Measurements from ENCODE around the gene CIROP. TPM values are rescaled to one million over a fixed set of nuclear protein-coding genes. Genes with fewer than 3 reads are reported as not detected.
A peak's percentile ranks its signal among the peaks of the same experiment; 100 is the strongest.

The CIROP gene
- total RNA-seq, 2 donors from 2014 or later = 0.64 to 1.4 TPM

- no peak overlapping the region for H3K27ac Mint-ChIP-seq
- 95 to 100% methylated on average over 1 to 19 of the region's 23 CpGs for WGBS, 2 experiments (ENCODE audit: insufficient coverage in 1 of 2, insufficient read length in 1 of 2)
- H3K9ac ChIP-seq (ENCODE audit: extremely low read depth, low read length, poor library complexity, severe bottlenecking) = no peak overlapping the region
- no peaks in the 10 kb centered on the region for H3K9me3 ChIP-seq (ENCODE audit: control insufficient read depth, low read length)
- peaks cover 73% of the 10 kb centered on the region for H3K36me3 Mint-ChIP-seq (ENCODE audit: low read depth)
- H3K27me3 Mint-ChIP-seq (ENCODE audit: insufficient read depth) = no peaks in the 10 kb centered on the region
- H3K27ac ChIP-seq (ENCODE audit: low read depth, low read length) = no peak overlapping the region
- peak overlapping the region; percentile 76 for H3K4me3 ChIP-seq (ENCODE audit: low read length)
- H3K4me3 Mint-ChIP-seq = peak overlapping the region; percentile 90
- no peaks in the 10 kb centered on the region for H3K27me3 ChIP-seq (ENCODE audit: control insufficient read depth, insufficient read depth, low read length, poor library complexity, severe bottlenecking)
- H3K36me3 ChIP-seq (ENCODE audit: control insufficient read depth, insufficient read depth, low read length) = peaks cover 70% of the 10 kb centered on the region
- H3K4me1 ChIP-seq (ENCODE audit: control insufficient read depth, insufficient read depth, low read length) = peaks cover 26% of the 10 kb centered on the region
- DNase-seq = peak; percentile 42
- no peaks in the 10 kb centered on the region for H3K9me3 Mint-ChIP-seq
- TF ChIP-seq, protein P1, sequence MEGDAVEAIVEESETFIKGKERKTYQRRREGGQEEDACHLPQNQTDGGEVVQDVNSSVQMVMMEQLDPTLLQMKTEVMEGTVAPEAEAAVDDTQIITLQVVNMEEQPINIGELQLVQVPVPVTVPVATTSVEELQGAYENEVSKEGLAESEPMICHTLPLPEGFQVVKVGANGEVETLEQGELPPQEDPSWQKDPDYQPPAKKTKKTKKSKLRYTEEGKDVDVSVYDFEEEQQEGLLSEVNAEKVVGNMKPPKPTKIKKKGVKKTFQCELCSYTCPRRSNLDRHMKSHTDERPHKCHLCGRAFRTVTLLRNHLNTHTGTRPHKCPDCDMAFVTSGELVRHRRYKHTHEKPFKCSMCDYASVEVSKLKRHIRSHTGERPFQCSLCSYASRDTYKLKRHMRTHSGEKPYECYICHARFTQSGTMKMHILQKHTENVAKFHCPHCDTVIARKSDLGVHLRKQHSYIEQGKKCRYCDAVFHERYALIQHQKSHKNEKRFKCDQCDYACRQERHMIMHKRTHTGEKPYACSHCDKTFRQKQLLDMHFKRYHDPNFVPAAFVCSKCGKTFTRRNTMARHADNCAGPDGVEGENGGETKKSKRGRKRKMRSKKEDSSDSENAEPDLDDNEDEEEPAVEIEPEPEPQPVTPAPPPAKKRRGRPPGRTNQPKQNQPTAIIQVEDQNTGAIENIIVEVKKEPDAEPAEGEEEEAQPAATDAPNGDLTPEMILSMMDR (conservative IDR thresholded peaks at IDR 0.05) = no peak
- H3K4me1 Mint-ChIP-seq = peaks cover 46% of the 10 kb centered on the region
Observed at GRCh38 chr14:23066855-23067744, 37.7 kb downstream of the CIROP start.

GRCh38 chr14:23066368-23066767 is 38.4 kb downstream of the CIROP start:
- Mint-ChIP-seq H3K27ac (no peak overlapping the region), H3K9me3 (no peaks in the 10 kb centered on the region), H3K36me3 (ENCODE audit: low read depth) (peaks cover 76% of the 10 kb centered on the region), H3K4me3 (peak overlapping the region; percentile 21), H3K4me1 (peaks cover 40% of the 10 kb centered on the region), H3K27me3 (ENCODE audit: insufficient read depth) (no peaks in the 10 kb centered on the region)
- TF ChIP-seq, protein P1 (conservative IDR thresholded peaks at IDR 0.05) = no peak
- WGBS, 2 experiments (ENCODE audit: insufficient coverage in 1 of 2, insufficient read length in 1 of 2) = 93 to 96% methylated on average over 3 of the region's 3 CpGs
- H3K9ac ChIP-seq (ENCODE audit: extremely low read depth, low read length, poor library complexity, severe bottlenecking) = no peak overlapping the region
- H3K36me3 ChIP-seq (ENCODE audit: control insufficient read depth, insufficient read depth, low read length) = peaks cover 76% of the 10 kb centered on the region
- peaks cover 24% of the 10 kb centered on the region for H3K4me1 ChIP-seq (ENCODE audit: control insufficient read depth, insufficient read depth, low read length)
- DNase-seq = peak; percentile 41
- H3K27ac ChIP-seq (ENCODE audit: low read depth, low read length) = no peak overlapping the region
- H3K27me3 ChIP-seq (ENCODE audit: control insufficient read depth, insufficient read depth, low read length, poor library complexity, severe bottlenecking) = no peaks in the 10 kb centered on the region
- no peaks in the 10 kb centered on the region for H3K9me3 ChIP-seq (ENCODE audit: control insufficient read depth, low read length)
- H3K4me3 ChIP-seq (ENCODE audit: low read length) = peak overlapping the region; percentile 68

DNA sequence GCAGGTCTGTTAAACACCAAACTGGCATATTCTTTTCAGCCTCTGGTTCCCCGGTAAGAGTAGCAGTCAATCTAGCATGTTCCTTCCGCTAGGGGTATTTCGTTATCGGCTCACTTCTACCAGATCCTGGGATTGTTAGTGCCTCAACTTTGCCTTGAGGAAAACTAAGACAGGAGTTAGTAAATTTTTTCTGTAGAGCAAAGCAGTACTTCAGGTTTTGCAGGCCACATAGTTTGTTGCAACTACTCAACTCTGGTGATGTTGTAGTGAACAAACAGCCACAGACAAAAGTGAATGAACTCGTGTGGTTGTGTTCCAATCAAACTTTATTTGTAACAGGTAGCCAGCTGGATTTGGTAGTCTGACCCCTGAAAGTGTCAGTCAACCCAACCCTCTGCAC is 41.2 kb downstream of the CIROP start:
- Histone ChIP-seq H3K27ac (ENCODE audit: low read depth, low read length) (no peak overlapping the region), H3K4me1 (ENCODE audit: control insufficient read depth, insufficient read depth, low read length) (peaks cover 12% of the 10 kb centered on the region), H3K27me3 (ENCODE audit: control insufficient read depth, insufficient read depth, low read length, poor library complexity, severe bottlenecking) (no peaks in the 10 kb centered on the region), H3K9ac (ENCODE audit: extremely low read depth, low read length, poor library complexity, severe bottlenecking) (no peak overlapping the region), H3K9me3 (ENCODE audit: control insufficient read depth, low read length) (no peaks in the 10 kb centered on the region), H3K36me3 (ENCODE audit: control insufficient read depth, insufficient read depth, low read length) (peaks cover 95% of the 10 kb centered on the region), H3K4me3 (ENCODE audit: low read length) (no peak overlapping the region)
- TF ChIP-seq, protein P1 (conservative IDR thresholded peaks at IDR 0.05) = no peak
- no peaks in the 10 kb centered on the region for H3K27me3 Mint-ChIP-seq (ENCODE audit: insufficient read depth)
- no peaks in the 10 kb centered on the region for H3K9me3 Mint-ChIP-seq
- H3K4me1 Mint-ChIP-seq = peaks cover 22% of the 10 kb centered on the region
- H3K27ac Mint-ChIP-seq = peak overlapping the region; percentile 55
- DNase-seq = peak; percentile 10
- peaks cover 88% of the 10 kb centered on the region for H3K36me3 Mint-ChIP-seq (ENCODE audit: low read depth)
- WGBS, 2 experiments (ENCODE audit: insufficient coverage in 1 of 2, insufficient read length in 1 of 2) = 94 to 98% methylated on average over 5 of the region's 5 CpGs
- no peak overlapping the region for H3K4me3 Mint-ChIP-seq

Data from endodermal cell (in vitro differentiated cells).